Measurements from ENCODE around the gene GLMP.

DNA sequence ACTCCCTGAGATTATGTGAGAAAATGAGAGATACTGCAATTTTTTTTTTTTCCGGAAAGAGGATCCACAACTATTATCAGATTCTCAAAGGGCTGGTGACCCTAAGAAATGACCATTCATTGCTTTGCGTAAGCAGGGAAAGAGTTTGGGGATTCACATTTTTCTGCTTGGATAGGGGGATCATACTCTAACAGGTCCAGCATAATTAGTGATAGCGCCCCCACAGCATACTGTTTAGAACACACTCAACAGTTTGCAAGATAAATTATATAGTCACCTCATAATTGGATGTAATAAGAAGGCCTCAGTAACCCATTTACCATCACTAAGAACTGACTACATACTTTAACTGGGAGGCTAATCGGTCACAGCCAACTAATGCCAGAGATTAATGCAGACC lies 40.8 kb upstream of the GLMP start:
- TF ChIP-seq POLR2A (IDR thresholded peaks at IDR 0.05; ENCODE audit: low read depth, low read length) (no peak), POU2F2 (IDR thresholded peaks at IDR 0.05; ENCODE audit: low read depth, low read length) (no peak), POLR2AphosphoS5 (IDR thresholded peaks at IDR 0.05; ENCODE audit: low read depth, low read length) (no peak)
